AG04449 (cell line): ENCODE results near the gene IL6R.

ENCODE experiments used
- CTCF ChIA-PET: fragments of 350-600 bp; formaldehyde crosslinking; extraction: SDS; loops from one replicate; lab custom pipeline; 2021; ENCODE audit warnings: antibody characterized with exemption; lab: Yijun Ruan, JAX
- POLR2A ChIA-PET: fragments of 400-600, 350-600 bp; formaldehyde crosslinking; extraction: SDS; loops from one replicate; lab custom pipeline; 2020; ENCODE audit warnings: antibody characterized with exemption, inconsistent platforms; lab: Yijun Ruan, JAX
- DNase-seq: peaks from one replicate; pipeline ENCODE4 v3.0.0-alpha.2; 2010; ENCODE audit warnings: low read depth, low spot score
- H3K4me3 ChIP-seq: 2 replicates; pipeline ENCODE4 v1.5.1; 2011; ENCODE audit warnings: low read depth, mild to moderate bottlenecking, control low read depth, low read length
- CTCF ChIP-seq: IDR thresholded peaks from one replicate; pipeline ENCODE4 v1.5.1; 2011; ENCODE audit warnings: mild to moderate bottlenecking, moderate library complexity, low read length, control low read depth, inconsistent platforms; ENCODE audit not compliant: insufficient read depth; ENCODE audit errors: missing control alignments

IL6R gene

GRCh38 chr1:154467434-154468102 lies 62.4 kb downstream of the IL6R start:
- ChIA-PET POLR2A (no interaction called here), CTCF (interaction anchor here (0.8 to 2.1 kb wide), 6 partner anchors 9 to 268 kb away, joined by 3 to 21 read pairs (median 3); partner anchors contain the start of gene IL6R)
- TF ChIP-seq CTCF = no peak
- no peak overlapping the region for H3K4me3 ChIP-seq
- DNase-seq = no peak

- DNase-seq = no peak
- ChIA-PET POLR2A (no interaction called here), CTCF (interaction anchor here (0.7 to 2.1 kb wide), 6 partner anchors 11 to 470 kb away, joined by 3 to 21 read pairs (median 3); partner anchors contain the start of gene IL6R)
- no peak for TF ChIP-seq CTCF
- H3K4me3 ChIP-seq = no peak overlapping the region
Measured at GRCh38 chr1:154468535-154469250, 63.5 kb downstream of the IL6R start.

- no peak for DNase-seq
- CTCF ChIA-PET = interaction anchor here (3.0 kb wide), 1 partner anchor 10 kb away, joined by 13 read pairs; no protein-coding TSS in a partner anchor
Measured at GRCh38 chr1:154469844-154470560, 64.9 kb downstream of the IL6R start.

GRCh38 chr1:154471304-154471703 lies 66.2 kb downstream of the IL6R start:
- ChIA-PET CTCF (interaction anchor here (1.3 to 3.0 kb wide), 3 partner anchors 9 to 137 kb away, joined by 3 to 13 read pairs (median 4); no protein-coding TSS in a partner anchor), POLR2A (no interaction called here)
- no peak for TF ChIP-seq CTCF
- H3K4me3 ChIP-seq = no peak overlapping the region
- no peak for DNase-seq

More at GRCh38 chr1:154469844-154470560, 64.9 kb downstream of the IL6R start:
- POLR2A ChIA-PET = no interaction called here
- TF ChIP-seq CTCF = no peak
- H3K4me3 ChIP-seq = no peak overlapping the region

- TF ChIP-seq CTCF = no peak
- DNase-seq = peak; percentile 80
- ChIA-PET CTCF (interaction anchor here (0.8 to 1.7 kb wide), 2 partner anchors 72 to 150 kb away, joined by 3 to 4 read pairs; no protein-coding TSS in a partner anchor), POLR2A (no interaction called here)
- H3K4me3 ChIP-seq = no peak overlapping the region
Measured at GRCh38 chr1:154474802-154475201, 69.7 kb downstream of the IL6R start.
